NCI-H748 treated with DMSO at 0.1 percent for 48 hours (cell line): Measurements from ENCODE around the gene DNAH10.

Source experiments
- DNase-seq: peaks from one replicate; lab custom pipeline; 2025; lab: John Stamatoyannopoulos, UW

DNAH10 gene

DNA sequence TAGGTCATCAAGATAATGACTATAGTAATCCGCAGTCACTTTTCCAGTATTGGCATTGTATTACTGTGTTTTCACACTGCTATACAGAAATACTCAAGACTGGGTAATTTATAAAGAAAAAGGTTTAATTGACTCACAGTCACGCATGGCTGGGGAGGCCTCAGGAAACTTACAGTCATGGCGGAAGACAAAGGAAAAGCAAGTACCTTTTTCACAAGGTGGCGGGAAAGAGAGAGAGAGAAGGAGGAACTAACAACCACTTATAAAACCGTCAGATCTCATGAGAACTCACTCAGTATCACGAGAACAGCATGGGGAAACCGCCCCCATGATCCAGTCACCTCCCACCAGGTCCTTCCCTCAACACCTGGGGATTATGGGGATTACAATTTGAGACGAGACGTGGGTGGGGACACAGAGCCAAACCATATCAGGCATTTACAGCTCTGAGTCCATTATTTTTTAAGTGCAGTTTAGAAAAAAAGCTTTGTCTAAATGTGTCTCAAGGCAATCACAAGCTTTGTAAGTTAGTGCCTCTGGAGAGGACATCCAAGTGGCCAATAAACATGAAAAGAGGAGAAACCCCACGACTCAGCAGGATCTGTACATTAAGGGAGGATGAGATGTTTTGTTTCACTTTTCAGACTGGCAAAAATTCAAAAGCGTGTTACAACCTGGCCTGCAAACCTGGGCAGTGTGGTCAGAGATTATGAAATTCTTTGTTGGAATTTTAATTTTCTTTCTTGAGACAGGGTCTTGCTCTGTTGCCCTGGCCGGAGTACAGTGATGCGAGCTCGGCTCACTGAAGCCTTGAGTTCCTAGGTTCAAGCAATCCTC, 82.0 kb downstream of the DNAH10 start:
- DNase-seq = no peak

DNA sequence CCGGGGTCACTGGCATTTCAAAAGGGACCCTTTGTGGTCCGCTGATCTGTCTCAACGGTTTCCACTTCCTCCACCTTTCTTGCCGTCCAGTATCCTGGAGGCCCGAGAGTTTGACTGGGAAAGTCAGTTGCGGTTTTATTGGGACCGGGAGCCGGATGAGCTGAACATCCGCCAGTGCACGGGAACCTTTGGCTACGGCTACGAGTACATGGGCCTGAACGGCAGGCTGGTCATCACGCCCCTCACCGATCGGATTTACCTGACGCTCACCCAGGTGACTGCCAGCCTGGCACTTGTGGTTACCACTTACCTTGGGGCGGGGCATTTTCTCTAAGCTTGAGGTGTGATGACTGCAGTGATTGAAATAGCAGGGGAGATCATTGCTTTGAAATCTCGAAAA, 83.8 kb downstream of the DNAH10 start:
- no peak for DNase-seq

DNA sequence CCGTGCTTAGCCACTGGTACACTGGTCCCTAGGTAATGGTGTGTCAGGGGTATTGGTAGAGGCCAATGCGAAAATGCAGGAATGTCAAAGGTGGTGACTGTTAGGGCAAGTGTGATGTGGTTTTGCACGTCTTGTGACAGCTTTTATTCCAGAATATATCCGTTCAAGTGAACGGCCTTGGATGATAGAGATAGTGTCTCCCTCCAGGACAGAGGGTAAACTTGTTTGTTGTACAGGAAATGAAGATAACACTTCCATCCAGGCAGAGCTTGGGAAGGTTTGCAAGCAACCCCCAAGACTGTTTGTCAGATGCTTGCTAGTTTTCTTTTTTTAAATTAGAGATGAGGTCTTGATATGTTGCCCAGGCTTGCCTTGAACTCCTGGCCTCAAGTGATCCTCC, 84.2 kb downstream of the DNAH10 start:
- DNase-seq = no peak

DNA sequence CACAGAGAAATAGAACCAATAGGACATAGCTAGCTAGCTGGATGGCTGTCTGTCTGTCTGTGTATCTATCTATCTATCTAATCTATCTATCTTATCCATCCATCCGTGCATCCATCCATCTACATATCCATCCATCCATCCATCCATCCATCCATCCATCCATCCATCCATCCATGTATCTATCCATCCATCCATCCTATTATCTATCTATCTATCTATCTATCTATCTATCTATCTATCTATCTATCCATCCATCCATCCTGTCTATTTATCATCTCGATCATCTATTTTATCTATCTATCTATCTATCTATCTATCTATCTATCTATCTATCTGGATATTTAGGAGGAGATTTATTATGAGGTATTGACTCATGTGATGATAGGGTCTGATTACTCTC, 84.9 kb downstream of the DNAH10 start:
- DNase-seq = no peak

DNA sequence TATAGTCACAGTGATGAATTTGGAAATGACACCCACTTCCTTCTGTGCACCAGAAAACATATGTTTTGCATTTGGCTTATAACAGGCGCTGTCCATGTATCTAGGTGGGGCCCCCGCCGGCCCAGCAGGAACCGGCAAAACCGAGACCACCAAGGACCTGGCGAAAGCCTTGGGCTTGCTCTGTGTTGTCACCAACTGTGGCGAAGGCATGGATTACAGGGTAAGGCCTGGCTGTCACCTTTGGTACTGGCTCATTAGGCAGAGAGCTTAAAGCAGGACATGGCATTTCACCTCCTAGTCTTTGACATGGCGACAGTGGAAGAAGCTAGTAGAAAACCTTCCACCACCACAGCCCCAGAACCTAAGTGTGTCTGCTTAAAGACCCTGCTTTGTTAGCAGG, 85.8 kb downstream of the DNAH10 start:
- no peak for DNase-seq

DNA sequence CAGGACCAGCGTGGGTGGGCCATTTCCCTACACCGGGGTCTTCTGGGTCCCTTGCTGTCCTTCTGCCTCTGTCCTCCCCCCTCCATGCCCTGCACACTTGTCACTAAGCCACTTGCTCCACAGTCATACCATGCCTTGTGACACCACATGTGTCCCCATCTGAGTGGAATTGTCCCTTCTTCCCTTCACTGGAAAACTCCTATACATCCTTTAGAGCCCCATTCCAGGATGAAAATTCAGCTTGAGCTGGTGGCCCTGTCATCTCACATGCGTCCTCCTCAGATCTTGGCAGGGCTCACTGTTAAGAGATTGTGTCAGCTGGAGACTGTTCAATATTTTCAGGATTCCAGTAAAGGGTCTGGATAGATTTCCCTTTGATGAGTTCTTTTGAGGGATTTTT, 87.4 kb downstream of the DNAH10 start:
- no peak for DNase-seq

DNA sequence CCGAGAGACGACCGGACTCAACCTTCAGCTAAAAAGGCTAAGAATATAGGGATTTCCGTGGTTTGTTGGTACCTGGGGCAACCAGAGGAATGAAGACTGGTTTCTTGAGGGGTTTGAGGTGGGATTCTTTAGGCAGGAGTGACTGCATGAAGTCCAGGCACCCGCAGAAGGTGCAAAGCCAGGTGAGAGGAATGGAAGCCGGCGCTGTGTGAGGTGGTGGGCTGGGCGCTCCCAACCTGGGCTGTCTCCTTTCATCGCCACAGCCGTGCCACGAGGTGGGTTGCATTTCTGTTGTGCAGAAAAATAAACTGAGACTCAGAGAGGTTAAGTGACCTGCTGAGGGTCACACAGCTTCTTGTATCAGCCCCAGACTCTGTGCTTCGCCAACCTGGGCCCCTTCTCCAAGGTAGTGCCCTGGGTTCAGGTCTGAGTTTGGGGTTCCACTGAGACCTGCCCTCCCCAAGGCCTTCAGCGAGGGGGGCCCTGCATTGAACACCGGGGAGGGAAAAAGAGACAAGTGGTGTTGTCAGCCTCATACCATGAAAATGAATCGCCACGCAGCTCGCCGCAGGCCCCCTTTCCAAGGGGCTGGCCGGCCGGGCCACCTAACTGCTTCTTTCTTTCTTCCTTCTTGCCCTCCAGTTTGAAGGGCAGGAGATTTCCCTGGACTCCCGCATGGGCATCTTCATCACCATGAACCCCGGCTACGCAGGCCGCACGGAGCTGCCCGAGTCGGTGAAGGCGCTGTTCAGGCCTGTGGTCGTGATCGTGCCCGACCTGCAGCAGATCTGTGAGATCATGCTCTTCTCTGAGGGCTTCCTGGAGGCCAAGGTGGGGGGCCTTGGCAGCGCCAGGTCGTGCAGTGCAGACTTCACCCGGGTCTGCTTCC, 88.4 kb downstream of the DNAH10 start:
- no peak for DNase-seq

DNA sequence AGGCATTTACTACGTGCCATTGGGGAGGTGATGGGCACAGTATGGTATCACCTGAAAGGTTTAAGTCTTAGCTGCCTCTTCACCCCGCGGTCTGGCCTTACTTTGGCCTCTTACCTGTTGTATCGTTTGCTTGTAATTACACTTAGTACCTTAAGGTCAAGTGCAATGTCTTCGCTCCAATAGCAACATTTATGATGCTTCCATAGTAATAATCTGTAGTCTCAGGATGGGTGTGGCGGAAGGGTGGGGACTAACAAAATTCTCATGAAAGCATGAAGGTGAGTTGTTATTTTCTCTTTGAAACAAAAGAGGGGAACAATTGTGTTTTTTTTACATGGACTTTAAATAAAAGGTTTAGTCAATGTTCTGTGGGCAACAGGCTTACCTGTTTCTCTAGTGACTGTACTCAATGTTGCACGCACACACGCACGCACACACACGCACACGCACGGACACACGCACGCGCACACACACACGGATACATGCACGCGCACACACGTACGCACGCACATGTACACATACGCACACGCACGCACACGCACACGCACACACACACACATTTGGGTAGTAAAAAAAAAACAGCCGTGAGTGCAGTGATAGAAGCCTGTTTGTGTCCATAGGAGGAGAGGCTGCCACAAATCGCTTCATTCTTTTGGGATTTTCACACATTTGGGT, 91.4 kb downstream of the DNAH10 start:
- DNase-seq = no peak

DNA sequence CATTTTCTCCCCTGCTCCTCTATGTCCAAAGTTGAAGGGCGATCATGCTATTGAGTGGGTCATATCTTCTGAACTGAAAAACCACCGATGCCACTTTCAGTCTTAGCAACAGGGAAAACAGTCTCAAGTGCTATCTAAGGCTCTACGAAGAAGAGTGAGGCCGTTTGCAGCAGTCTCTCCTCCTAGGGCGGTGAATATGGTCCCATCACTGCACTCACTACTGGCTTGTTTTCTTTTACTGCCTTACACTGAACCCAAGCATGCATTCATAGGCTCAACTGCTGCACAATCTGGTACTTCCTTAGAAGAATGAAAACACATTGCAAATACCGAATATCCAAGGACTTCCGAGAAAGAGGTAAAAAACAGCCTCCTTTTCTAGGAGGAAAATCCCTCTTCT, 92.1 kb downstream of the DNAH10 start:
- no peak for DNase-seq

DNA sequence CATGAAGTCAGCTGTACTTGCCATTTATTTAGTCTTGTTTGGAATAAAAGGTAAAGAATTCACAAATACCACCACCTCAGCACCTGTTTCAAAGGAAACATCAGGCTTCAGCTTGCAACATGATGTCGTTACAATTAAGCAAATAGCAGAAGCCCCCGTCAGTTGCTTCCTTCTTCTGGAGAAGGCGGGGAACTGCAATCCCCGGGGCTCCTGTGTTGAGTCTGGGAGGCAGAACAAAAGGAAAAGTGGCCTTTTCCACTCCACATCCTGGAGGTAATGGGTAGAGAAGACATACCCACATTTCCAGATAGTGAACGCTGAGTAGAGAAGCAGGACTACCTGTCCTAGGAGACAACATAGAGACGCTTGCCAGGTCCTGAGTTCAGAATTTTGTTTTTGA, 92.8 kb downstream of the DNAH10 start:
- no peak for DNase-seq

DNA sequence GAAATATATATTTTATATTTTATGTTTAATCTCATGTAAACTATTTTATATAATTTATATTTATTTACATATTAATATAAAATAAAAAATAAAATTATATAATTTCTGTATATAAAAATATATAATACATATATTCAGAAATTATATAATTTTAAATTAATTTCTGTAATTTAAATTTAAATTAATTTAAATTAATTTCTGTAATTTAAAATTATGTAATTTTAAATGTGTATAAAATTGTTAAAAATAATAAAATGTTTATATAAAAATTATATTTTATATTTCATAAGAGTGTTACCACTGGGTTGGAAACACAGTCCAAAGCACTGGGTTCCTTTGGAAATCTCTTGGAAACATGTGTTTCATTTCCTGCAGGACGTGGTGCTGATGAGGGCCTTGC, 94.6 kb downstream of the DNAH10 start:
- DNase-seq = no peak

DNA sequence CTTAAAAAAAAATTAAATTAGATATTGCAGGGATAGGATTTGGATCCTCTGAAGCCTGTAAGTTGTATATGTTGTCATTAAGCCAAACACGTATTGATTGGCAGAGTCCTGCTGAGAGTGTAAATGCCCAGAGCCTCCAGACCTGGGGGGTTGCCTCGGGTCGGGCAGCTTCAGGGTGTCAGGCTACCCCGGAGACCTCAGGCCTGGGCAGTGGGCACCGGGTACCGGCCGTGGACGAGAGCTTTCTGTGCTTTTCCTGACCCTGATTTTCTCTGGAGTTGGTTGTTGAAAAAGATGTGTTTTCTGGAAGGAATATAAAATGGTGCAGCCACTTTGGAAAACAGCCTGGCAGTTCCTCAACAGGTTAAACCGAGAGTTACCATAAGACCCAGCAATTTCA, 96.1 kb downstream of the DNAH10 start:
- DNase-seq = no peak

DNA sequence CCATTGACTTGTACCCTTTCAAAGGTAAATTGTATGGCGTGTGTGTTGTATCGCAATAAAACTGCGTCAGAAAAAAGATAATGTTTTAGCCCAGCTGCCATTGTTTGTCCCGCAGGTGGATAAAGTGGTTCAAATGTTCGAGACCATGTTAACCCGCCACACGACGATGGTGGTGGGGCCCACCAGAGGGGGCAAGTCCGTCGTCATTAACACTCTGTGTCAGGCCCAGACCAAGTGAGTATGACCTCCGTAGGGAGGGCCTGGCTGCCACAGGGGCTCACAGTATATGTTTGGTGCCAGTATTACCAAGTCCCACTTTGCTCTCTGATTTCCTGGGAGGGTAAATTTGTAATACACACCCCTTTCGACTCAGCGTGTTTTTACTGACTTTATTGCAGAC, 96.9 kb downstream of the DNAH10 start:
- DNase-seq = no peak

DNA sequence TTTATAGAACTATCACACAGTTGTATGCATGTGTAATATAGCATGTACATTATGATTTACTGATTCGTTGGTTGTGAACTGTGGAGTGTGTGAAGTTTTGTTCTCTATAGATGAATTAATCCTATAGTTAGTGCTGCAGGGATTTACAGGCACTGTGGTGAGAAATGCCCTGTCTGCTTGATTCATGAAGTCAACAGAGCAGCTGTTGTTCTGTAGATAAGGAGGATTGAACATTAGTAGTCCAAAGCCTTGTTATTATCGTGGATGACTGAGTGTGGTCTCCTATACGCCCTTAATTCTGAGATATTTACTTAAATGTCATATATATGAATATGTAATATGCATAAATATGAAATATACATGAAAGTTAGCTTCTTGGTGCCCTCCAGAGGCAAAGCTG, 98.3 kb downstream of the DNAH10 start:
- no peak for DNase-seq

DNA sequence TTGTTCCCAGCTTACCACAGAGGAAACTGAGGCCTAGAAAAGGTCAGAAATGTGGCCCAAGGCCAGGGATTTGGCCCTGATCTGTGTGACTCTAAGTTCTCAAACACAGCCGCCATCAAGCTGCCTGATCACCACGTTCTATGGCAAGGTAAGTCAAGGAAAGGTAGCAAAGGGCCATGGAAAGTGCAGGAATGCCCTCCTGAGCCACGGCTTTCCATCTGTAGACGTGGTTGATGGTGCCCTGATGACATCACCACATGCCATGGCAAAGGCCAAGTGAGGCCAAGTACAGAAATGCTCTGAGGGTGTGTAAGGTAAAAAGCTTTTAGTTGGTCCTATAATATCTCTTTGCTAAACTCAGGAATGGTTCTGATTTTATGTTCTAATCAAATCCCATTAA, 99.3 kb downstream of the DNAH10 start:
- DNase-seq = no peak

DNA sequence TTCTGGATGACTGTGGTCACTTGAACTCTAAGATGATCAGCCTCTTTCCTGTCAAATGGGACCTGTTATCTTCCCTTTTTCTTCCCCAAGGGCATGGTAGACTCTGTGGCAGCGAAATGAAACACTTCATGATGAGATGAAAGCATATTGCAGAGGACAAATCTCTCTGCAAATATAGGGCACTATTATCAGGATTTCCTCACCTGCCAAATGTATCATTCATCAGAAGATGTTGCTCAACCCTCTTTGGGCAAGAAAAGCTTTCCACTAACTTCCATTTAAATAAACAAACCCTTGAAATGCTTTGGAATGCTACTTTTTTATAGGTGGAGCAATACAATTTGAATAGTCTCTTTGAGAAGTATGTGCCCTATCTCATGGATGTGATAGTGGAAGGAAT, 105.0 kb downstream of the DNAH10 start:
- no peak for DNase-seq

DNA sequence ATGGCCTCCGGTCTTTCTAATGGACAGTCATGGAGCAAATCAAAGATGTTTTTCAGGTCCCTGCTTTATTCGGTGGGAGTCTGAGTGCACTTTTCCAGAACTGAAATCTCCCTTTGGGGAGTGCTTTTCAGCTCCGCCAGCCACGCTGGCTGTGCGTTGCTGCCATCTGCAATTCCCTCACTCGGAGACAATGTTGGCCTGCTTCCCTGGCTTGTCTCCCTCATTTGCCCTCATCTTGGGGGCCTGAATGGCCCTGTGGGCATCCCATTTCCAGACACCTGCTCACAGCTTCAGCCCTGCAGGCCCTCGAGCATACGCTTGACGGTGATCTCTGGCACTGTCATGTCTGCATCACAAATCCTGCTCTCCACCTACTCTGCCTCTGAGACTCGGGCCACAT, 106.7 kb downstream of the DNAH10 start:
- no peak for DNase-seq

DNA sequence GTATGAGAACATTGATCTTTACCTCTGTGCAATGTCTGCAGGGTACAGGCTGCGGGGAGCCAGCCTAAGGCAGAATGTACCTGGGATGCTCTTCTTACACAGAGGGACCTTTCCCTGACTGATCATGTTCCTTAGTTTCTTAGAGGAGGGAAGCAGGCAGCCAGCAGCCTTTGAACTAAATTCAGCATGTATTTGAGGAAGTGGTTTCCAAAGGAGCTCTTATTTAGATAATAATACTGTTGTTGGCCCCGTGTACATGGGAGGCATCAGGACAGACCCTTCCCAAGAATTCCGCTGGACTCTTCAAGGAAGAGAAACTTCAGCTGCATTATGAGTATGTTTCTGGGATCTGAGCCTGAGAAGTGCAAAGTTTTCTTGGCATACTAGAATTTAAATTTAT, 111.7 kb downstream of the DNAH10 start:
- DNase-seq = no peak

DNA sequence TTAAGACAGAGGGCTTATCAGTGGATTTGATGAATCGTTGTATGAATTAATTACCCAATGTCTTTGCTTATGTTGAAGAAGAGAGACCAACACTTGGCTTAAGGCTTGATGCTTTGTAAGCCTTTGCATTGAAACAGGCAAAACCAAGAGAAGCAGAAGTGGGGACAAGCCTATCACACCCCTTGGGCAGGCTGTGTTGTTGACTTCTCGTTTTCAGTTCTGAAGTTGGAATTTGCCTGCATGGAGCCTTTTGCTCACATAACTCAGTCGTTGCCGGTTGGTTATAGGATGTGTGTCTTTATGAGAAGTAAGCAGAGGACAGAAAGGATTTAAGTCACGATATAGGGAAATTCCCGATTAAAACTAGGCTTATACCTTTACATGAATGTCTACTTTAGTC, 115.9 kb downstream of the DNAH10 start:
- no peak for DNase-seq

DNA sequence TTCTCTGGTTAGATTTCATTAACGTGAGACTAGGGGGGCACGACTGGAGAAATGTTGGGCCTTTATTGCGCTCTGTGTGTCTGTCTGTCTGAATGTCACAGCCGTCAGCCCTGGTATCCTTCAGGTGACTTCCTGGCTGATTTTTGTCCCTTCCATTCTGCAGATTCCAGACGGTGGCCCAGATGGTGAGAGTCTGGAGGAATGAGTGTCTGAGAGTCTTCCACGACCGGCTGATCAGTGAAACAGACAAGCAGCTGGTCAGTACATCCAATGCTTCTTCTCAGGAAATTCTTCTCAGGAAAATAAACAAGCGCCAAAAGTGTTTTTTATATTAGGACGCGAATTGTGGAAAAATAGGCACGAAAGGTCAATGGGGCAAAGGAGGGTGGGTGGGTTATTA, 117.0 kb downstream of the DNAH10 start:
- DNase-seq = no peak

DNA sequence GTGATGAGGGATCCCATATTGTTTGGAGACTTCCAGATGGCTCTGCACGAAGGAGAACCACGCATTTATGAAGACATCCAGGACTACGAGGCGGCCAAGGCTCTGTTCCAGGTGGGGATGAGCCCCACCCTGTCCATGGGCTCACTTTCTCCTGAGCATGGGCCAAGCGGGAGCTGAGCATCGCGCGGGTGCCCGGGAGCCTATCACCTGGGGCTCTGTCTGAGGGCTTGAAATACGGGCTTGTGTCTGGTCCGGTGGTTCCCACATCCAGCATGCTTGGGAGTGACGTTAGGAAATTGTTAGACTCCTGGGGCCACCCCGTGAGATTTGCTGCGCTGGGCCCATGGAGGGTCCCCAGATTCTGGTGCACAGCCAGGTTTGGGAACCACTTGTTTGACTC, 117.6 kb downstream of the DNAH10 start:
- DNase-seq = no peak

DNA sequence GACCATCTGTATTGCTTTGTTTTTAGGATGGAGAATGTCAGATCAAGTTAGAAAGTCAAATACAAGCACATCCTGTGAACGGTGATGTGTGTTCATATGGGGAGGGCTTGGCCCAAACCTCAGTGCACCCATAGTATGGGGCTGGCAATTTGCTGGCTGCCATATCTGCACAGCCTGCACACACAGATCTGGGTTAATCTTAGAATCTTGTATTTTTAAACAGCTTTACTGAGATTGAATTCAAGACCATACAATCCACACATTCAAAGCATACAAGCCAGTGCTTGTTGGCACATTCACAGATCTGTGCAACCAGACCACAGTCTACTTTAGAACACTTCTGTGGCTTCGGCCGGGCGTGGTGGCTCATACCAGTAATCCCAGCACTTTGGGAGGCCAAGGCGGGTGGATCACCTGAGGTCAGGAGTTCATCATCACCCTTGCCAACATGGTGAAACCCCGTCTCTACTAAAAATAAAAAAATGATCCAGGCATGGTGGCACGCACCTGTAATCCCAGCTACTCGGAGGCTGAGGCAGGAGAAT, 120.1 kb downstream of the DNAH10 start:
- DNase-seq = no peak

DNA sequence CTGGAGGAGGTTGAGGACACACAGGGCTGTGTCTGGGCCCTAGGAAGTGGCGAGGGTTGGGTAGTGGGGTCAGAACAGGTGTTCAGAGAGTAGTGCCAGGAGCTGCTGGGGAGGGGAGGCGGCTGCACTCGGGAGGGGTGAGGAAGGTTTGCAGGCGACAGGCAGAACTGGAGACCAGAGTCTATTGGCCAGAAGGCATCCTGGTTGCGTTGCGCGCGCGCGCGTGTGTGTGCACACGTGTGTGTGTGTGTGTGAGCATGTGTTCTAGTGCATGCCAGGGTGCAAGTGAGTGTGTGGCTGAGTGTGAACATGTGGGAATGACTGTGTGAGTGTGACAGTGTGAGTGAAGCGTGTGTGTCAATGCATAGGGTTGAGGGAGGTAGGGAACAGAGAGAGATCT, 124.2 kb downstream of the DNAH10 start:
- DNase-seq = no peak
